Astrocyte of the hippocampus (primary cell): ENCODE results near the gene RPS19BP1.
A peak's percentile ranks its signal among the peaks of the same experiment; 100 is the strongest.

Experiments
- DNase-seq: peaks from one replicate; pipeline ENCODE4 v3.0.0; 2011; ENCODE audit warnings: low read depth, low spot score

The RPS19BP1 gene

GRCh38 chr22:39559456-39560105 lies 27.0 kb upstream of the RPS19BP1 start:
- peak; percentile 45 for DNase-seq

- no peak for DNase-seq
These were observed 26.4 kb upstream of the RPS19BP1 start for GRCh38 chr22:39558950-39559349.

GRCh38 chr22:39558254-39558727 lies 25.7 kb upstream of the RPS19BP1 start:
- DNase-seq, result no peak

GRCh38 chr22:39556970-39557841 lies 24.7 kb upstream of the RPS19BP1 start:
- peak; percentile 46 for DNase-seq

- DNase-seq, result no peak
These were observed 21.6 kb upstream of the RPS19BP1 start for GRCh38 chr22:39554151-39554550.

GRCh38 chr22:39553429-39553828 lies 20.9 kb upstream of the RPS19BP1 start:
- no peak for DNase-seq

DNA sequence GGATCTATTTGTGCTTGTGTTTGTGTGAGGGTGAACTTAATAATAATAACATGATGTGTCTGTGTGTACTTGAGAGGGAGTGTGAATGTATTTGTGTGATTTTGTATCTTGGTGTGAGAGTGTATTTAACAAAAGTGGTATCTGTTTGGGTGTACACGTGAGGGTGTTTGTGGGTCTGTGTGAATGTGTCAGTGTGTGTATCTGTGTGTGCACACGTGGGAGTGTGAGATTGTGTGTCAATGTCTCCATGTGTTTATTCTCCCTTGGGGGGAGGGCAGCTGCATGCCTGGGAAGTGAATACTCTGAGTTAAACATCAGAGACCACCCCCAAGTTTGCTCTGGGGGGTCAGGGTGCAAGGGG lies 15.0 kb upstream of the RPS19BP1 start:
- no peak for DNase-seq

- peak; percentile 50 for DNase-seq
These were observed 14.5 kb upstream of the RPS19BP1 start for GRCh38 chr22:39546889-39547586.

- peak; percentile 70 for DNase-seq
These were observed 13.1 kb upstream of the RPS19BP1 start for GRCh38 chr22:39545386-39546365.

DNA sequence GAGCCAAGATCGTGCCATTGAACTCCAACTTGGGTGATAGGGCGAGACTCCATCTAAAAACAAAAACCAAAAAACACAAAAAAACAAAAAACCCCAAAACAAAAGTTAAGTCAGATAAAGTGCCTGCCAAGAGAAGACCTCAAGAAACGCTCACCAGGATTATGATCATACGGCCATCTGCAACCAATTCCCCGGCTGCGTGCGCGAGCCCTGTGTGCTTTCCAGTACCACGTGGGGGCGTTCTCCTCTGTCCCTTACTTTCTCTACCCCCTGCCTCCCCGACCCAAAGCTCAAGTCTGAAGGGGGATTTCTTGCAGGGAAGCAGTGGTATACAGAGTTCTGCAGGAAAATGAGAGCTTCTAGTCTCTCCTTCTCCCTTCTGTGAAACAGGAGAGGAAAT lies 10.5 kb upstream of the RPS19BP1 start:
- DNase-seq, result peak; percentile 51

DNA sequence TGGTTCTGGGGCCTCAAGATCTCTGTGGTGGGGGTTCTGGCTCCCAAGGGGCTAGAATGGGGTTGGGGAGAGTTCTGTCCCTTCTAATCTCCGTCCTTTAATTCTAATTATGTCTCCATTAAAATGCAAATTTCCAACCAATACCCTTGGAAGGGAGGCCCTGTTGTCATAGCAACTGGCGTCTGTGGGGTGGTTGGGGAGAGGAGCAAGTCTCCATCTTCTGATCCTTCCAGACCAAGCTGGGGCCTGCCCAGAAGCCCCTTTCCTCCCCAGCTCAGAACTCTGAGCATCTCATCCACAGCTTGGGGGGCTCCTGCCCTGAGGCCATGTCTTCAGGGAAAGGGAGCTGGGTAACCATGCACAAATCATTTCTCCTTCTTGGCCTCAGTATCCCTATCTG lies 5.4 kb upstream of the RPS19BP1 start:
- no peak for DNase-seq

DNA sequence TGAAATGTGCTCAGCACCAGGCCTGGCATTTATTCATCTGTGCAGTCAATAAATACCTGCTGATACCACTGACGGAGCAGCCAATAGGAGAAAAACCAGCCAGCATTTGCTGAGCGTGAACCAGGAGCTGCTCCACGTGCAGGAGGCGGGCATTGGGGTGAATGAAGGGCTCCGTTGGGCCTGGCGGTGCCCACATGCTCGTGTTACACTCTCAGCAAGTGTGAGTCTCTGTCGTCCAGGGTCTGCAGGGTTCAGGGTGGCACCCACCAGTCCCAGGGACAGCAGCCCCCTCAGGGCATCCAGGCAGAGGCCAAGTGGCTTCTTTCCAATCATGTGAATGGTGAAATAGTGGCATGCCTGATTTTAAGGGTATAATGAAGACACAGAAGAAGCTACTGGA lies 4.2 kb upstream of the RPS19BP1 start:
- no peak for DNase-seq

GRCh38 chr22:39535831-39536449 lies 3.4 kb upstream of the RPS19BP1 start:
- DNase-seq, result no peak

DNA sequence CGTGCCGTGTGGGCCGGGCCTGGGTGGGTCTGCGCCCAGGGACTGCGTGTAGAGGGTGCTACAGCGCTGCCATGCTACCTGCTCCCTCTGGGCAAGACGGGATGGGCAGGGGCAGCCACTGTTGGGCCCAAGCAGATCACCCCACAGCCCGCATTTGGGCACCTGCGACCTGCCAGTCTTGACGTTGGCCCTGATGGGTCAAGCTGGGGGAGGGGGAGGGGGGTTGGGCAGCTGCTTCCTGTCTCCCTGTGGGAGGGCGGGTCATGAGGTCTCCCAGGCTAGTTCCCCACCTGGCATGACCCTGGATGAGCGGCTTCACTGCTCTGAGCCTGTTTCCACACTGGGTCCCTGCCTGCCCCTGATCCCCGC lies 2.8 kb upstream of the RPS19BP1 start:
- no peak for DNase-seq

DNA sequence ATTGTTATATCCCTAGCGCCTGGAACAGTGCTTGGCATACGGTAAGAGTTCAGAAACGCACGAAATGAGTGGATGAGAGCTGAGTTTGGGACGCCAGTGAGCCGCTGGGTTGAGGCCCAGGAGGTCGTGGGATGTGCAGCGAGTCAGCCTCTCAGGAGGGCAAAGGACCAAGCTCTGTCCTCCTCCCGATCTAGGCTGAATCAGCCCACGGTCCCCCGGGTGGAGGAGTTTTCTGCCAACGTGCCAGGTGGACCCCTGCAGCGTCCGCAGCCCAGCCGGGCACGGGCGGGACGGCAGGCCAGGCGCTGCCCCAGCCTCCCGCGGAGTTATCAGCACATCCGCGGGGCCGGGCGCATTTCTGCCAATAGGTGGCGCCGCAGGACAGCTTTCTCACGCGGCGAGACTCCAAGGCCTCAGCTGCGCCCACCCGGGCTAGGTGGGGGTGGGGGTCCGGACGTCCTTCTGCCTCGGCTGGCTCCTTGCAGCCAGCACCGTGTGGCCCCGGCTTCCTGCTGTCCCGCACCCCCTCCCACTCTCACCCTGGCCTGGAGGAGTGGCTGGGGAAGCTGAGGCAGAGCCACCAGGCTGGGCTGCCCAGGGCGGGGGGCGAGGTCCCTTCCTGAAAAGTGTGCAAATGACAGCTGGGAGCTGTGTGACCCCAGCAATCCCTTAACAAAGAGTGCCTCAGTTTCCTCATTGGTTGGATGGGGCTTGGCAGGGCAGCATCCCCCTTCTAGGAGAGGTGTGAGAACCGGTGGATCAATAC lies 2.2 kb upstream of the RPS19BP1 start:
- DNase-seq, result peak; percentile 90

DNA sequence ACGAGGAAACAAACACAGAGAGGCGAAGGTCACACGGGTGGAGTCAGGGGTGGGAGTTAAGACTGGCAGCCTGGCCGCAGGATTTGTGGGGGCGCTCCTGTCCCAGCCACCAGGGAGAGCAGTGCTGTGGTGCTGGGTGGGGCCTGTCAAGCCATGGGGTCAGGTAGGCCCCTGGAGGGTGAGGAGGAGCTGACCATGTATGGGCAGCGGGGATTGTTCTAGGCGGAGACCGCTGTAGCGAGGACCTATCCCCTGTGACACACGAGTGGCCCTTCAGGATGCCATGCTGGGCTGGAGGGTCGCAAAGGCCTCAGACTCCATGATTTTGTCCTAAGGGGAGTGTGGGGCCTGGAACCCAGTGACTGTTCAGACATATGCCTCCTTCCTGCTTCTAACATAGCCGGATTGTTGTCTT lies 1.6 kb upstream of the RPS19BP1 start:
- DNase-seq, result no peak

- DNase-seq, result peak; percentile 46
These were observed 1.7 kb downstream of the RPS19BP1 start for GRCh38 chr22:39530692-39531331.

DNA sequence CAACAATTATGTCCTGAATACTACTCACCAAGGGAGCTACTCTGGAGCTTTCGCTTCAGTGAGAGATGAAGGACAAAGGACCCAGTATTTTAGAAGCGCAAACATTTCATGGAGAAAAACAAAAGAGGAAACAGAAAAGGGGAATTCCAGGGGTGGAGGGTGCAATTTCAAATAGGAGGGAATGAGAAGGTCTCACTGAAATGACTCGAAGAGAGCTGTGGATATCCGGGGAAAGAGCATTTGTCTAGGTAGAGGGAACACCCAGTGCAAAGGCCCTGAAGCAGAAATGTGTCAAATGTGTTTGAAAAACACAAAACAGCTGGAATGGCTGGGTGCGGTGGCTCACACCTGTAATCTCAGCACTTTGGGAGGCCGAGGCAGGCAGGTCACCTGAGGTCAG lies 2.4 kb downstream of the RPS19BP1 start:
- DNase-seq, result no peak

DNA sequence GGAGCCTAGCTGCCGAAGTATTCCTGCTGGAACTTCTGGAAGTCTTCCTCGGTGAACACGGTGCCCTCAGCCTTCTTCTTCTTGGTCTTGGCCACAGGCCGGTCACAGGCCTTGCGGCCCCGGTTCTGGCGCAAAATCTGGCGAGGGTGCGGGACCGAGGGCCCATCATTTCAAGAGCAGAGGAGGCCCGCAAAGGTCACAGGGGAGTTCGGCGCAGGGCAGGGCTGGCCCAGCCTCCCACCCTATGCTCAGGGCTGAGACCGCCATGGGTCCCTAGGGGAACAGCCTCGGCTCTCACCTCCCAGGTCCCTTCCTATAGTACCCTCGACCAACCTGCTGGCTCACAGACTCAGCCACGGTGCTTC lies 3.1 kb downstream of the RPS19BP1 start:
- no peak for DNase-seq
